Measurements from ENCODE around the gene MCTP1. TPM values are rescaled to one million over a fixed set of nuclear protein-coding genes. Genes with fewer than 3 reads are reported as not detected.

Gene MCTP1
- total and polyA plus RNA-seq, 9 of the 15 experiments (the other 6 are each of a cell fraction or from before 2014, with no cell fraction given), result 0.04 to 0.93 (median 0.06) TPM; not detected in 4

GRCh38 chr5:94702729-94703128 lies 582.2 kb downstream of the MCTP1 start (continued):
- TF ChIP-seq CUX1 (CRISPR knock-in tag; IDR thresholded peaks at IDR 0.05), result no peak
- TF ChIP-seq NR1H2 (CRISPR knock-in tag; IDR thresholded peaks at IDR 0.05), result no peak
- no peak for TF ChIP-seq RBM22 (IDR thresholded peaks at IDR 0.05; ENCODE audit: low read depth, low read length, poor library complexity, severe bottlenecking)
- TF ChIP-seq NFE2L1 (tag; IDR thresholded peaks at IDR 0.05; ENCODE audit: borderline replicate concordance, low read depth), result no peak
- TF ChIP-seq OTX1 (CRISPR knock-in tag; IDR thresholded peaks at IDR 0.05), result no peak

GRCh38 chr5:94700592-94700991 lies 584.3 kb downstream of the MCTP1 start:
- H3K9me3 ChIP-seq (replicated peaks; ENCODE audit: control insufficient read depth, insufficient read depth, low read depth, low read length), result no peaks in the 10 kb centered on the region
- H3K36me3 ChIP-seq (ENCODE audit: control insufficient read depth, insufficient read depth, low read length), result 0 out of 3 replicates have a peak, but pooled peaks cover 3% of the 10 kb centered on the region
- no peaks in the 10 kb centered on the region for H3K27me3 ChIP-seq (ENCODE audit: control insufficient read depth in 2 of 2, insufficient read depth in 2 of 2, low read length in 2 of 2)
- intact Hi-C loops (cut with micrococcal nuclease) (no loop called here), in situ Hi-C loops (cut with MboI) (no loop called here)
- no peak overlapping the region for H3K9ac ChIP-seq (ENCODE audit: insufficient read depth in 1 of 2, low read depth in 2 of 2, low read length in 2 of 2)
- H3K27ac ChIP-seq (ENCODE audit: extremely low read depth, low read depth, low read length), result no peak overlapping the region
- no peaks in the 10 kb centered on the region for H3K4me1 ChIP-seq (replicated peaks in 1 of 2; ENCODE audit: control insufficient read depth in 2 of 2, insufficient read depth in 2 of 2, low read length in 2 of 2)
- H2AFZ ChIP-seq (ENCODE audit: low read depth, low read length), result no peak overlapping the region
- H3K9me1 ChIP-seq (ENCODE audit: control insufficient read depth, insufficient read depth, low read length), result no peaks in the 10 kb centered on the region
- 71% methylated on average over 1 of the region's 1 CpG for WGBS (ENCODE audit: insufficient coverage, low coverage, missing lambda C conversion rate)
- no peak for DNase-seq (ENCODE audit: extremely low read depth in 1 of 4, low spot score in 3 of 4)
- no peak for ATAC-seq
- no peaks in the 10 kb centered on the region for H3K79me2 ChIP-seq (ENCODE audit: control insufficient read depth, insufficient read depth, low read length)
- no peak for FAIRE-seq
- H4K20me1 ChIP-seq (replicated peaks; ENCODE audit: control insufficient read depth, insufficient read depth, low read length), result no peaks in the 10 kb centered on the region
- ChIA-PET POLR2A (no interaction called here), CTCF (ENCODE audit: low intra/inter-chr PET ratio) (no interaction called here)
- H3K4me3 ChIP-seq, result no peak overlapping the region
- no TSS peak for BruUV-seq (replicated peaks)
- TF ChIP-seq HNRNPK (IDR thresholded peaks at IDR 0.05; ENCODE audit: low read depth, low read length, poor library complexity, severe bottlenecking) (no peak), EWSR1 (IDR thresholded peaks at IDR 0.05; ENCODE audit: borderline replicate concordance, low read depth, partially characterized antibody) (no peak)
- H3K4me2 ChIP-seq (ENCODE audit: insufficient read depth, low read length), result no peak overlapping the region
